Measurements from ENCODE around the gene CDC45.
"Not testable (repeated sequence)": the region's sequence is repeated elsewhere in the genome, so short reads cannot be mapped to it uniquely, and the experiment has no call there.

Gene CDC45

DNA sequence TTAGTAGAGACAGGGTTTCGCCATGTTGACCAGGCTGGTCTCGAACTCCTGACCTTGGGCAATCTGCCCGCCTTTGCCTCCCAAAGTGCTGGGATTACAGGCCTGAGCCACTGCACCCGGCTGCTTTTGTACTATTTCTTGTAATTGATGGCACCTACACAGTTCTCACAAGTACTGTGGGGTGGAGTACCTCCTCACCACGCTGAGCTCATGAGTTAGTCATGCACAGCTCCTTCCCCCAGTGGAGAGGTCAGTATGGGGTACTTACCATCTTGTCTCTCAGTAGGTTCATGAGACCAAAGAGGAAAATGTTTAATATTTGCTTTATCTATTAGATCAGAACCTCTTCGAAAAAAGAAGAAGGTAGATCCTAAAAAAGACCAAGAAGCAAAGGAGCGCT, 45.3 kb upstream of the CDC45 start:
- POLR2A ChIA-PET: no interaction called here

DNA sequence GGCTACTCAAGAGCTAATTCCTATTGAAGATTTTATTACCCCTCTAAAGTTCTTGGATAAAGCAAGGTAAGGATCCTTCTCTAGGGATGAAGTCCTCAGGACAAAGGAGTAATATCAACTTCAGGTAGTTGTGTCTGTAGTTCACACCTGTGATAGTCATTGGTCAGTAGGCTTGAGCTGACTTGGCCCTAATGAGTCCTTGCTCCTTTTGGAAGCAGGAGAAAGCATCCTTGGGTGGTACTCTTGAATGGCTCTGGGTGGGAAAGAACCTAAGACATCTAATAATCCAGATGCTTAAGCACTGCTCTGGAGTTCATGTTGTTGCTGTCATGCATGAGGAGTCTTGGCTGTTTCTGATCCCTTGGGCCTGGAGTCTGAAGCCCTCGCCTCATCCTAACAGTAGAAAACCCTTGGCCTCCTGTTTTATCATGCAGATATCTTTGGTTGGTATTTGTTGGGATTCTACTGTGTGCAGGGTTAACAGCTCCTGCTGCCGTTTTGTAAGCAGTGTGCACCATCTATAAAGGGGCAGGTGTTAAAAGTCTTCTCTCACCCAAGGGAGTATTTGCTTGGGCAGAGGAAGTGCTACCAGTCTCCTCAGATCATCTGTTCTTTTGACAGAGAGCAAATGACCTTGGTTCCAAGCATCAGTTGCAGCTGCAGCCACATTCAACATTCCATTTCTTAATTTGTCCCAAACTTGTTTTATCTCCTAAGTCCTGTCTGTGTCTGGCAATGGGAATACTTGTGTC, 44.7 kb upstream of the CDC45 start:
- TF ChIP-seq, protein P1, sequence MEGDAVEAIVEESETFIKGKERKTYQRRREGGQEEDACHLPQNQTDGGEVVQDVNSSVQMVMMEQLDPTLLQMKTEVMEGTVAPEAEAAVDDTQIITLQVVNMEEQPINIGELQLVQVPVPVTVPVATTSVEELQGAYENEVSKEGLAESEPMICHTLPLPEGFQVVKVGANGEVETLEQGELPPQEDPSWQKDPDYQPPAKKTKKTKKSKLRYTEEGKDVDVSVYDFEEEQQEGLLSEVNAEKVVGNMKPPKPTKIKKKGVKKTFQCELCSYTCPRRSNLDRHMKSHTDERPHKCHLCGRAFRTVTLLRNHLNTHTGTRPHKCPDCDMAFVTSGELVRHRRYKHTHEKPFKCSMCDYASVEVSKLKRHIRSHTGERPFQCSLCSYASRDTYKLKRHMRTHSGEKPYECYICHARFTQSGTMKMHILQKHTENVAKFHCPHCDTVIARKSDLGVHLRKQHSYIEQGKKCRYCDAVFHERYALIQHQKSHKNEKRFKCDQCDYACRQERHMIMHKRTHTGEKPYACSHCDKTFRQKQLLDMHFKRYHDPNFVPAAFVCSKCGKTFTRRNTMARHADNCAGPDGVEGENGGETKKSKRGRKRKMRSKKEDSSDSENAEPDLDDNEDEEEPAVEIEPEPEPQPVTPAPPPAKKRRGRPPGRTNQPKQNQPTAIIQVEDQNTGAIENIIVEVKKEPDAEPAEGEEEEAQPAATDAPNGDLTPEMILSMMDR (IDR thresholded peaks at IDR 0.05; ENCODE audit: control extremely low read depth, extremely low read depth, low read depth, missing control alignments): no peak
- no peak for DNase-seq (ENCODE audit: extremely low spot score)
- ChIA-PET POLR2A (no interaction called here), CTCF (interaction anchor here (2.4 kb wide), 1 partner anchor 12 kb away, joined by 10 read pairs; the partner anchor contains the start of gene C22orf39)

More for the DNA sequence above, 45.3 kb upstream of the CDC45 start:
- TF ChIP-seq, protein P1 (IDR thresholded peaks at IDR 0.05; ENCODE audit: control extremely low read depth, extremely low read depth, low read depth, missing control alignments): no peak
- CTCF ChIA-PET: interaction anchor here (1.6 to 2.4 kb wide), 2 partner anchors 9 to 13 kb away, joined by 3 to 10 read pairs; partner anchors contain the start of gene C22orf39
- no peak for DNase-seq (ENCODE audit: extremely low spot score)

DNA sequence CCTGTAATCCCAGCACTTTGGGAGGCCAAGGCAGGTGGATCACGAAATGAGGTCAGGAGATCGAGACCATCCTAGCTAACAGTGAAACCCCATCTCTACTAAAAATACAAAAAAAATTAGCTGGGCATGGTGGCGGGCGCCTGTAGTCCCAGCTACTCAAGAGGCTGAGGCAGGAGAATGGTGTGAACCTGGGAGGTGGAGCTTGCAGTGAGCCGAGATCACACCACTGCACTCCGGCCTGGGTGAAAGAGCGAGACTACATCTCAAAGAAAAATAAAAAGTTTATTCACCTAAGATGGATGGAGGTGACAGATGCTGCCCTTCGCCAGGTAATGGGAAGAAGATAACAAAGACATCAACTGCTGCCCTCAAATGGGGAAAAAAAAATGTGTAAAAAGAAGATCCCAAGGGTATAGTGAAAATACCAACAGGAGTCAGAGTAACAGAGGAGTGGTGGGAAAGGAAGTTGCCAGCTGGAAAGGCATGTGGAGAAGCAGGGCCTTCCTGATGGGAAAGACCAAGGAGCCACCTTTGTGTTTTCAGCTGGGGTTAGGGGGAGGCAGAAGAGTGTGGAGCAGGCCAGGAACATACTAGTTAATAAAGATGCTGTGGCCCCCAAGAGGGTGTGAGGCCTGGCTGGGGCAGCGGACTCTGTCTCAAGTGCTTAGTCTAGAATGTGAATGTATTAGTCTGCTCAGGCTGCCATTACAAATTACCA, 43.1 kb upstream of the CDC45 start:
- CTCF ChIA-PET: interaction anchor here (1.1 kb wide), 1 partner anchor 15 kb away, joined by 3 read pairs; no protein-coding TSS in a partner anchor
- POLR2A ChIA-PET; DNase-seq (ENCODE audit: extremely low spot score): not testable (repeated sequence)

DNA sequence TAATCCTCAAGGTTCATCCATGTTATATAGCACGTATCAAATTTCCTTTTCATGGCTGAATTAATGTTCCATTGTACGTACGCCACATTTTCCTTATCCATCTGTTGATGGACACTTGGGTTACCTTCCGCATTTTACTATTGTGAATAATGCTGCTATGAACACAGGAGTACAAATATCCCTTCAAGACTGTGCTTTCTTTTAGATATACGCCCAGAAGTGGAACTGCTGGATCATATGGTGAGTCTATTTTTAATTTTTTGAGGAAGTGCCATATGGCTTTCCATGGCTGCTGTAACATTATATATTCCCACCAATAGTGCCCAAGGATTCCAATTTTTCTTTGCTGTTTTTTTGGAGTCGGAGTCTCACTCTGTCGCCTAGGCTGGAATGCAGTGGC, 41.4 kb upstream of the CDC45 start:
- no peak for DNase-seq (ENCODE audit: extremely low spot score)
- TF ChIP-seq, protein P1 (IDR thresholded peaks at IDR 0.05; ENCODE audit: control extremely low read depth, extremely low read depth, low read depth, missing control alignments): no peak
- POLR2A ChIA-PET: no interaction called here
- CTCF ChIA-PET: no interaction called here

DNA sequence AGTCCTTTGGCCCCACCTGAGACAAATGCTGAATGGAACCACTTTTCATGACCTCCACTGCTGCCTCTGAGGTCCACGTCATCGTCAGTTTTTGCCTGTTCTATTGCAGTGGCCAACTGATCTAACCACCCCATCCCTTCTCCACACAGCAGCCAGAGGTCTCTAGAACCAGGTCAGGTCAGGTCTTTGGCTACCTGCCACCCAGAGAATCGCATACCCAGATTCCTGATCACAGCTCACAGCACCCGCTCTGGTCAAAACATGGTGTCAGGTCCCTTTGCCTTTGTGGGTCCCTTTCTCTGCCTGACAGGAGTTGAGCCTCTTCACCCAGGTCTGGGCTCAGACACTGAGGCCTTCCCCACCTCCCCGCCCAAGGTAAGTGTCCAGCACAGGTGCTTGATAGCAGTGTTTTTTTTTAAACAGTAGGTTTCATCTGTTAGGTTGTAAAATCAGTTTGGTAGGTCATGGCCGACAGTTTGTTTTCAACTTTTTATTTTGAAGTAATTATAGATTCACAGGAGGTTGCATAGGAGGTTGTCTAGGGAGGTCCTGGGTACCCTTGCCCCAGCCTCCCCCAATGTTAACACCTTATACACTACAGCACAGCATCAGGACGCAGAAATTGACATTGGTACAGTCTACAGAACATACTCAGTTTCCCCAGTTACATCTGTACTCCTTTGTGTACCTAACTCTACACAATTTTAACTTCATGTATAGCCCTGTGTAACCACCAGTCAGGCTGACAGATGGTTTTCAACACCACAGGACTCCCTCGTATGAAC, 39.1 kb upstream of the CDC45 start:
- ChIA-PET POLR2A (no interaction called here), CTCF (no interaction called here)
- no peak for DNase-seq (ENCODE audit: extremely low spot score)
- TF ChIP-seq, protein P1 (IDR thresholded peaks at IDR 0.05; ENCODE audit: control extremely low read depth, extremely low read depth, low read depth, missing control alignments): no peak

DNA sequence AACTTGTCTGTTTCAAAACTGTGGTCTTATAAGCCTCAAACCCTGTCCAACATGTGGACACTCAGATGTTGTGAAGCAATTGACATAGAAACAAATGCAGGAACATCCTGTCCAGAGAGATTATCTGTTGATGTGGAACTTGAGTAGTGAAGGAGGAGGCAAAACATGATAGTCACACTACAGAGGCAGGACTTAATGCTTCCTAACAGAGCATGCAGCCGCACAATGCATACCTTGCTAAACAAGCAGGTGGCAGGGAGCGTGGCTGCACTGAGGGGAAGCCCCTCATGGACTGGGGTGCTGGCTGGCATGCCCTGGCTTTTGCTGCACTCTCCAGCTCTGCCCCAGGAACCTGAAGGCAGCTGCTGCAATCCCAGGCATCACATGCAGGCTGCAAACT, 37.6 kb upstream of the CDC45 start:
- no peak for DNase-seq (ENCODE audit: extremely low spot score)
- TF ChIP-seq, protein P1 (IDR thresholded peaks at IDR 0.05; ENCODE audit: control extremely low read depth, extremely low read depth, low read depth, missing control alignments): no peak
- CTCF ChIA-PET: no interaction called here
- POLR2A ChIA-PET: no interaction called here
